Neural cell (in vitro differentiated cells): Measurements from ENCODE around the gene OR2A7. TPM values are rescaled to one million over a fixed set of nuclear protein-coding genes. Genes with fewer than 3 reads are reported as not detected.
"Not testable (repeated sequence)": the region's sequence is repeated elsewhere in the genome, so short reads cannot be mapped to it uniquely, and the experiment has no call there.

Experiments used
- H2AFZ ChIP-seq: fragments of 200-600, 300-800 bp; sonication (generic), shearing (Covaris generic); 2 replicates; pipeline ENCODE4 v1.6.0; 2014; ENCODE audit warnings: low read depth, mild to moderate bottlenecking, antibody characterized with exemption, low read length, moderate library complexity
- H3F3A ChIP-seq: fragments of 200-600 bp; shearing (Covaris generic); 2 replicates; pipeline ENCODE4 v1.6.1; 2016; ENCODE audit warnings: mild to moderate bottlenecking, moderate library complexity, mixed read lengths, antibody characterized with exemption, low read length; ENCODE audit not compliant: insufficient read depth, poor library complexity, severe bottlenecking
- H3K27ac ChIP-seq: fragments of 200-600, 300-800 bp; sonication (generic), shearing (Covaris generic); 2 replicates; pipeline ENCODE4 v1.5.1; 2014; ENCODE audit warnings: mild to moderate bottlenecking, low read length, moderate library complexity
- H3K27me3 ChIP-seq: fragments of 300-800, 200-600 bp; sonication (generic), shearing (Covaris generic); 2 replicates; pipeline ENCODE4 v1.6.0; 2014; ENCODE audit warnings: mild to moderate bottlenecking, low read depth, low read length, moderate library complexity; ENCODE audit not compliant: insufficient read depth
- H3K36me3 ChIP-seq: fragments of 300-800, 200-600 bp; sonication (generic), shearing (Covaris generic); 2 replicates; pipeline ENCODE4 v1.5.1; 2014; ENCODE audit warnings: mild to moderate bottlenecking, antibody characterized with exemption, low read length, moderate library complexity; ENCODE audit not compliant: insufficient read depth
- H3K4me2 ChIP-seq: fragments of 300-800, 200-600 bp; sonication (generic), shearing (Covaris generic); 2 replicates; pipeline ENCODE4 v1.6.0; 2014; ENCODE audit warnings: mild to moderate bottlenecking, low read length
- H3K4me3 ChIP-seq: fragments of 300-800, 200-600 bp; sonication (generic), shearing (Covaris generic); 2 replicates; pipeline ENCODE4 v1.5.1; 2014; ENCODE audit warnings: mild to moderate bottlenecking, low read length, moderate library complexity
- H3K79me2 ChIP-seq: fragments of 200-600 bp; shearing (Covaris generic); replicated peaks from 2 replicates; pipeline ENCODE4 v1.6.0; 2014; ENCODE audit warnings: mild to moderate bottlenecking, low read length, moderate library complexity; ENCODE audit not compliant: insufficient read depth
- H3K9ac ChIP-seq: fragments of 300-800, 200-600 bp; sonication (generic), shearing (Covaris generic); 2 replicates; pipeline ENCODE4 v1.6.1; 2016; ENCODE audit warnings: mild to moderate bottlenecking, low read length, mixed read lengths
- H3K9me2 ChIP-seq: fragments of 200-600 bp; shearing (Covaris generic); 2 replicates; pipeline ENCODE4 v1.6.1; 2016; ENCODE audit warnings: mild to moderate bottlenecking, low read length, mixed read lengths; ENCODE audit not compliant: insufficient read depth
- H3K9me3 ChIP-seq: fragments of 200-600, 300-800 bp; sonication (generic), shearing (Covaris generic); 2 replicates; pipeline ENCODE4 v1.6.1; 2016; ENCODE audit warnings: mild to moderate bottlenecking, mixed run types, low read length, moderate library complexity, mixed read lengths
- H4K20me1 ChIP-seq: fragments of 200-600 bp; shearing (Covaris generic); 2 replicates; pipeline ENCODE4 v1.6.1; 2016; ENCODE audit warnings: mild to moderate bottlenecking, mixed run types; ENCODE audit not compliant: insufficient read depth
- EP300 ChIP-seq: fragments of 450-650 bp; conservative IDR thresholded peaks from 2 replicates; pipeline ENCODE4 v1.6.1; 2014; ENCODE audit warnings: antibody characterized with exemption, mild to moderate bottlenecking, moderate library complexity; ENCODE audit not compliant: poor library complexity, severe bottlenecking
- EZH2 ChIP-seq: fragments of 200-600, 300-800 bp; shearing (Covaris generic), sonication (generic); IDR thresholded peaks from 2 replicates; pipeline ENCODE4 v1.6.1; 2014; ENCODE audit warnings: antibody characterized with exemption, low read length, borderline replicate concordance, mild to moderate bottlenecking; ENCODE audit not compliant: insufficient read depth, poor library complexity, severe bottlenecking
- POLR2AphosphoS5 ChIP-seq: IDR thresholded peaks from 2 replicates; pipeline ENCODE4 v1.6.1; 2012
- polyA plus RNA-seq: library from polyadenylated mRNA; depleted of rRNA; stranded (reverse); fragments of >200 nt; gene quantifications from 2 replicates; pipeline ENCODE4 v1.2.3, GENCODE V29; 2014
- TF ChIP-seq, protein P1 (sequence below): IDR thresholded peaks from 2 replicates; pipeline ENCODE4 v1.6.1; 2012; ENCODE audit warnings: borderline replicate concordance
- TF ChIP-seq, protein P2 (sequence below): fragments of 450-650 bp; IDR thresholded peaks from 2 replicates; pipeline ENCODE4 v1.5.1; 2014; ENCODE audit warnings: antibody characterized with exemption, mild to moderate bottlenecking, moderate library complexity; ENCODE audit not compliant: poor library complexity, severe bottlenecking

The OR2A7 gene
- polyA plus RNA-seq, 1 donor from 2014 or later: not detected

DNA sequence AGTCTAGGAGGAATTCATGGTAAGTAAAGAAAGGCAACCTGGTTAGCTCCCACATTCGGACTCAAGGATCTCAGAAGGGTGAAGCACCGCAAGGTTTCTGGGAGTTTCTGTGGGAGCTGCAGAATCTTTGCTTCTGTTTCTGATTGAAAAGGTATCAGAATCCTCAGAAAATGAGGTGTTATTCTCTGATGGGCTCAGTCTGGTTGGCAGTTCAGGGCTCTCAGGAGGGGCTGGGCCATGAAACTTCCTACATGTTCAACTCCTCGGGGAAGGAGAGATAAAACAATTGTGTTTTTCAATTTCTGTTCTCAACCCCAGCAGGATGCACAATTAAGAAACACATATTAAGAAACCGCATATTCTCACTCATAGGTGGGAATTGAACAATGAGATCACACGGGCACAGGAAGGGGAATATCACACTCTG lies 9.1 kb downstream of the OR2A7 start:
- Histone ChIP-seq H3K9ac (no peak overlapping the region), H3K4me2 (no peak overlapping the region), H3K4me3 (no peak overlapping the region), H3F3A (no peaks in the 10 kb centered on the region), H4K20me1 (no peaks in the 10 kb centered on the region), H3K27me3 (no peaks in the 10 kb centered on the region), H3K79me2 (no peaks in the 10 kb centered on the region), H3K27ac (no peak overlapping the region), H3K36me3 (no peaks in the 10 kb centered on the region), H2AFZ (no peak overlapping the region), H3K9me3 (no peaks in the 10 kb centered on the region), H3K9me2 (no peaks in the 10 kb centered on the region)
- TF ChIP-seq, protein P1, sequence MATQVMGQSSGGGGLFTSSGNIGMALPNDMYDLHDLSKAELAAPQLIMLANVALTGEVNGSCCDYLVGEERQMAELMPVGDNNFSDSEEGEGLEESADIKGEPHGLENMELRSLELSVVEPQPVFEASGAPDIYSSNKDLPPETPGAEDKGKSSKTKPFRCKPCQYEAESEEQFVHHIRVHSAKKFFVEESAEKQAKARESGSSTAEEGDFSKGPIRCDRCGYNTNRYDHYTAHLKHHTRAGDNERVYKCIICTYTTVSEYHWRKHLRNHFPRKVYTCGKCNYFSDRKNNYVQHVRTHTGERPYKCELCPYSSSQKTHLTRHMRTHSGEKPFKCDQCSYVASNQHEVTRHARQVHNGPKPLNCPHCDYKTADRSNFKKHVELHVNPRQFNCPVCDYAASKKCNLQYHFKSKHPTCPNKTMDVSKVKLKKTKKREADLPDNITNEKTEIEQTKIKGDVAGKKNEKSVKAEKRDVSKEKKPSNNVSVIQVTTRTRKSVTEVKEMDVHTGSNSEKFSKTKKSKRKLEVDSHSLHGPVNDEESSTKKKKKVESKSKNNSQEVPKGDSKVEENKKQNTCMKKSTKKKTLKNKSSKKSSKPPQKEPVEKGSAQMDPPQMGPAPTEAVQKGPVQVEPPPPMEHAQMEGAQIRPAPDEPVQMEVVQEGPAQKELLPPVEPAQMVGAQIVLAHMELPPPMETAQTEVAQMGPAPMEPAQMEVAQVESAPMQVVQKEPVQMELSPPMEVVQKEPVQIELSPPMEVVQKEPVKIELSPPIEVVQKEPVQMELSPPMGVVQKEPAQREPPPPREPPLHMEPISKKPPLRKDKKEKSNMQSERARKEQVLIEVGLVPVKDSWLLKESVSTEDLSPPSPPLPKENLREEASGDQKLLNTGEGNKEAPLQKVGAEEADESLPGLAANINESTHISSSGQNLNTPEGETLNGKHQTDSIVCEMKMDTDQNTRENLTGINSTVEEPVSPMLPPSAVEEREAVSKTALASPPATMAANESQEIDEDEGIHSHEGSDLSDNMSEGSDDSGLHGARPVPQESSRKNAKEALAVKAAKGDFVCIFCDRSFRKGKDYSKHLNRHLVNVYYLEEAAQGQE: no peak
- TF ChIP-seq, protein P2, sequence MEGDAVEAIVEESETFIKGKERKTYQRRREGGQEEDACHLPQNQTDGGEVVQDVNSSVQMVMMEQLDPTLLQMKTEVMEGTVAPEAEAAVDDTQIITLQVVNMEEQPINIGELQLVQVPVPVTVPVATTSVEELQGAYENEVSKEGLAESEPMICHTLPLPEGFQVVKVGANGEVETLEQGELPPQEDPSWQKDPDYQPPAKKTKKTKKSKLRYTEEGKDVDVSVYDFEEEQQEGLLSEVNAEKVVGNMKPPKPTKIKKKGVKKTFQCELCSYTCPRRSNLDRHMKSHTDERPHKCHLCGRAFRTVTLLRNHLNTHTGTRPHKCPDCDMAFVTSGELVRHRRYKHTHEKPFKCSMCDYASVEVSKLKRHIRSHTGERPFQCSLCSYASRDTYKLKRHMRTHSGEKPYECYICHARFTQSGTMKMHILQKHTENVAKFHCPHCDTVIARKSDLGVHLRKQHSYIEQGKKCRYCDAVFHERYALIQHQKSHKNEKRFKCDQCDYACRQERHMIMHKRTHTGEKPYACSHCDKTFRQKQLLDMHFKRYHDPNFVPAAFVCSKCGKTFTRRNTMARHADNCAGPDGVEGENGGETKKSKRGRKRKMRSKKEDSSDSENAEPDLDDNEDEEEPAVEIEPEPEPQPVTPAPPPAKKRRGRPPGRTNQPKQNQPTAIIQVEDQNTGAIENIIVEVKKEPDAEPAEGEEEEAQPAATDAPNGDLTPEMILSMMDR: no peak
- TF ChIP-seq EP300 (no peak), POLR2AphosphoS5 (no peak), EZH2 (no peak)

DNA sequence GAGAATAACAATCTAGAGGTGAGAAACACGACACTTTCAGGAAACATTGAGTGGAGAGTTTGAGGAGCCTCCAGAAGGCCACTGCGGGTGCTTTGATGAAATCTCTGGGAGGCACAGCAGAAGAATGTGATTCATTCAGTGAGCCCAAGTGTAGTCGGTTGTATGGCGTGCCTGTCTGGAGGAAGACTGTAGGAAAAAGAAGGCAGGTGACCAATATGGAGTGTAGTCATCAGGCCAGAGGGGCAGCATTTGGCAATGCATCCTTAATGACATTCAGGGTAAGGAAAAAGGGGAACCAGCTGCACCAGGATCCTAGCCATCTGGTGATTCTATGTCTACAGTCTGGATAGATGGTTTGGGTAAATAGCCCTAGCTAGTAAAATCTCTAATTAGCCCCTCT lies 12.3 kb downstream of the OR2A7 start:
- not testable (repeated sequence) for H3K4me2 ChIP-seq, H3K27ac ChIP-seq, H3F3A ChIP-seq, H4K20me1 ChIP-seq, H3K9me2 ChIP-seq, H2AFZ ChIP-seq, H3K9me3 ChIP-seq, H3K4me3 ChIP-seq, H3K9ac ChIP-seq, H3K36me3 ChIP-seq, H3K79me2 ChIP-seq, H3K27me3 ChIP-seq

DNA sequence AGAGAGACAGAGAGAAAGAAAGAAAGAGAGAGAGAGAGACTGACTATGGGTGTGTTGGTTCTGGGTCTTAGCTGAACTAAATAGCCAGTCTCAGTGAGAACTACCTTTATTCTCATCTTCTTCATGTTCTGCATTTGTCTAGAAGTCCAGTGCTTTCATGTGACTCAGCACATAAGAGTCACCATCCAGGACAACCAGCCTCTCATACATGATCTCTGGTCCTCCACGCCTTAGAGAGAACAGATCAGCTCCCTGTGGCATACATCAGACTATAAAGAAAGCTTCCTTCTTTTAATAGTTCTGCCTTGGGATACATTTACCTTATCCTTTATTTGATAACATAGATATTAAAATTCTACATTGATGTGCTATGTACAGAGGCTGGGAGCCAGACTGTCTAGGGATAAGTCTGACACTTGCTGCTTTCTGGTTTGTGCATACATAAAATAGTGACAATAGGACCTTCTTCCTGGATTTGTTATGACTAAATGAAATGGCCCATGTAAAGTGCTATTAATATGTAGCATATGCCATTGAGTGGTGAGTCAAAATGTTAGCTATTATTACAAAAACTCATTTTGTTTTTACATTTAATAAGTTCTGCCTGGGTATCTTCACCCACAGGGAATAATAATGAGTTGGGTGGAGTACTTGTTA lies 16.8 kb downstream of the OR2A7 start:
- not testable (repeated sequence) for H3K9ac ChIP-seq, H3F3A ChIP-seq, H2AFZ ChIP-seq, H3K9me3 ChIP-seq, H3K27me3 ChIP-seq, H3K79me2 ChIP-seq, H3K27ac ChIP-seq, H3K4me2 ChIP-seq, H3K9me2 ChIP-seq, H3K4me3 ChIP-seq, H4K20me1 ChIP-seq, H3K36me3 ChIP-seq

DNA sequence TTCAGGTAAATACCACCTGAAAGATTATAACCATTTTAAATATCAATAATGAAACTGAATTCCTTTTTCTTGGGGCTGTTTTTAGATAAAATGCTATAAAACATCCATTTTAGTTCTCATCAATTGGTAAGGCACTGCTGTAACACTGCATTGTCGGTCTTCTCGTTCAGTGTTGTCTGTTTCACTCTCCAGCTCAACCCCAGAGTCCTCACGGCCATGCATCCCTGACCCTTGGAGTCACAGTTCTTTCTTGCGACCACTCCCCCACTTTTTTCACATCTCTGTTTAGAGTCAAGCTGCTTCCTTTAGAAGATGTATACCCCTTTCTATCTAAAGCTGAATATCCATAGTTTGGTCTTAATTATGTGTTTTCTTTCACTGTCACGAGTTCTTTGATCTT lies 17.6 kb downstream of the OR2A7 start:
- H2AFZ ChIP-seq, H3K27me3 ChIP-seq, H3F3A ChIP-seq, H3K4me2 ChIP-seq, H3K9me3 ChIP-seq, H3K27ac ChIP-seq, H4K20me1 ChIP-seq, H3K9me2 ChIP-seq, H3K79me2 ChIP-seq, H3K4me3 ChIP-seq, H3K36me3 ChIP-seq, H3K9ac ChIP-seq: not testable (repeated sequence)

DNA sequence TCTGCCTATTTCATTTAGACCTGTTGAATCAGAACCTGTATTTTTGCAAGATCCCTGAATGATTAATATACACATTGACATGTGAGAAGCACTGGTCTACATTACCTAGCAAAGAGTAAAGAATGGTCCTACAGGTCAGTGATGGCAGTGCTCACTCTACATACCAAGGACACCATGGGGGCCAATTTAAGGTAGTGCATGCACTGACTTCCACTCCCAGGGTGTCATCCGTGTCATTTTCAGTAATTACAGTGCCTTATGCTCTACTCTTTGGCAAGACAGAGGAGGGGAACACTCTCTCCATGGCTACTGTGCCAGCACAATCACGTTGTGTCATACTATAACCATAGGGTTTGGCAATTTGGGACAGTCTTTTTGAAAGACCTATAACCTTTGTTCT lies 19.2 kb downstream of the OR2A7 start:
- H3K27ac ChIP-seq, H3K9me2 ChIP-seq, H3K4me3 ChIP-seq, H3K9ac ChIP-seq, H4K20me1 ChIP-seq, H3K4me2 ChIP-seq, H3K27me3 ChIP-seq, H3K9me3 ChIP-seq, H2AFZ ChIP-seq, H3K36me3 ChIP-seq, H3K79me2 ChIP-seq, H3F3A ChIP-seq: not testable (repeated sequence)

DNA sequence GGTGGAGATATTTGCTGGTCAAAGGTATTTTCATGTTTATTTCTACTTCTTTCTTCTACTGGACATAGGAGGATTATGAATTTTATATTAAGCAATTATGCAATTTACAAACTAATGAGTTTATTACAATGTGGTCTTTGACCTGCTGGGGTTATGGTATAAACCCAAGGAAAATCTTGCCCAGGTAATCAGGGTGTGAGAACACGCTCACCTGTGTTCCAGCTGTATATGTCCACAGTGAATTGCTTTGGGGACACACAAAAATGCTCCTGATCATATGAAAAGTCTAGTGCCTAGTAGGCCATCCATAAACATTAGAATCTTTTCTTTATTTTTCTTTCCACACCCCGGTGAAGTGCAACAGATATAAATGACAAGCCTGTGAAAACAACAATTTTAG lies 25.2 kb downstream of the OR2A7 start, which contains the start of gene OR2A42:
TSS of gene OR2A42 (minus strand) at position 241 of the 400 bp plus-strand sequence. CDS start 6,762 bp downstream, outside the sequence.
- H3K36me3 ChIP-seq, H3K27ac ChIP-seq, H2AFZ ChIP-seq, H3K79me2 ChIP-seq, H3K9me3 ChIP-seq, H3K4me2 ChIP-seq, H3K9me2 ChIP-seq, H3K27me3 ChIP-seq, H3K4me3 ChIP-seq, H4K20me1 ChIP-seq, H3K9ac ChIP-seq, H3F3A ChIP-seq: not testable (repeated sequence)
